Small intestine (tissue), 16 donors: ENCODE measurements around the gene RNASE8. TPM values are rescaled to one million over a fixed set of nuclear protein-coding genes. Genes with fewer than 3 reads are reported as not detected.
"Not testable (repeated sequence)": the region's sequence is repeated elsewhere in the genome, so short reads cannot be mapped to it uniquely, and the experiment has no call there.

Experiments
- DNase-seq, 2 donors: peaks; one replicate each; pipeline versions ENCODE4 v3.0.0 to v3.0.0-alpha.2; 2013
- FAIRE-seq: peaks from 2 replicates; lab custom pipeline; 2012; peaks lifted over from hg19 to GRCh38; lab: Jason Lieb, UNC
- H3K27ac ChIP-seq, 3 donors: one replicate each; pipeline ENCODE4 v1.5.1; 2013; ENCODE audit warnings: low read length in 2 of 3, mild to moderate bottlenecking in 2 of 3, control low read depth in 1 of 3, inconsistent platforms in 1 of 3, low read depth in 1 of 3, moderate library complexity in 1 of 3
- H3K27me3 ChIP-seq, 3 donors: one replicate each; pipeline ENCODE4 v1.6.1; 2013; ENCODE audit warnings: low read length in 3 of 3, inconsistent platforms in 1 of 3; ENCODE audit not compliant: control insufficient read depth in 3 of 3, insufficient read depth in 3 of 3
- H3K36me3 ChIP-seq, 3 donors: one replicate each; pipeline ENCODE4 v1.6.1; 2013; ENCODE audit warnings: low read length in 3 of 3, inconsistent platforms in 1 of 3, low read depth in 1 of 3, mild to moderate bottlenecking in 1 of 3, moderate library complexity in 1 of 3; ENCODE audit not compliant: control insufficient read depth in 3 of 3, insufficient read depth in 2 of 3
- H3K4me1 ChIP-seq, 3 donors: one replicate each; pipeline ENCODE4 v1.6.1; 2013; ENCODE audit warnings: low read length in 2 of 3, inconsistent platforms in 1 of 3, low read depth in 1 of 3, mild to moderate bottlenecking in 1 of 3, moderate library complexity in 1 of 3; ENCODE audit not compliant: control insufficient read depth in 3 of 3, insufficient read depth in 2 of 3
- H3K4me3 ChIP-seq, 3 donors: one replicate each; pipeline ENCODE4 v1.5.1; 2013; ENCODE audit warnings: low read length in 3 of 3, control low read depth in 1 of 3, inconsistent platforms in 1 of 3, low read depth in 1 of 3, mild to moderate bottlenecking in 1 of 3, moderate library complexity in 1 of 3
- H3K9me3 ChIP-seq, 2 donors: one replicate each; pipeline ENCODE4 v1.6.1; 2013; ENCODE audit warnings: low read depth in 1 of 2, low read length in 1 of 2; ENCODE audit not compliant: control insufficient read depth in 2 of 2, insufficient read depth in 1 of 2
- WGBS, 3 donors: extraction: QIAGEN DNeasy Blood & Tissue Kit; methylation state at CpG; one replicate each; pipeline ENCODE4 v1.1.7; 2013; 5-methylcytosine and 5-hydroxymethylcytosine counted together
- long read RNA-seq, 10 donors: transcript quantifications; one replicate each; lab custom pipeline, GENCODE V29; 2026
- polyA plus RNA-seq, 4 donors: library from polyadenylated mRNA; stranded (reverse) in 3 of 4; unstranded in 1 of 4; fragments of 200-250 nt in 3 of 4; fragments of 120-200 nt in 1 of 4; gene quantifications; one replicate each; pipeline versions ENCODE4 v1.2.1 to v1.2.3, GENCODE V29; 2013
- donor health status: healthy with polysubstance abuse.
- donor health status: control.
- donor health status: control.
- donor health status: Bipolar disorder and iron deficiency.
- donor health status: healthy.

Gene RNASE8, protein sequence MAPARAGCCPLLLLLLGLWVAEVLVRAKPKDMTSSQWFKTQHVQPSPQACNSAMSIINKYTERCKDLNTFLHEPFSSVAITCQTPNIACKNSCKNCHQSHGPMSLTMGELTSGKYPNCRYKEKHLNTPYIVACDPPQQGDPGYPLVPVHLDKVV
- polyA plus RNA-seq: not detected
- long read RNA-seq, donor 1: 0 reads
- long read RNA-seq, donor 2: 0 reads
- long read RNA-seq, donor 3: 0 reads
- long read RNA-seq, donor 4: 0 reads
- long read RNA-seq, donor 5: 0 reads
- long read RNA-seq, donor 6: 0 reads
- long read RNA-seq, donor 7: 0 reads
- long read RNA-seq, donor 8: 0 reads
- long read RNA-seq, donor 9: 0 reads
- long read RNA-seq, donor 10: 0 reads

DNA sequence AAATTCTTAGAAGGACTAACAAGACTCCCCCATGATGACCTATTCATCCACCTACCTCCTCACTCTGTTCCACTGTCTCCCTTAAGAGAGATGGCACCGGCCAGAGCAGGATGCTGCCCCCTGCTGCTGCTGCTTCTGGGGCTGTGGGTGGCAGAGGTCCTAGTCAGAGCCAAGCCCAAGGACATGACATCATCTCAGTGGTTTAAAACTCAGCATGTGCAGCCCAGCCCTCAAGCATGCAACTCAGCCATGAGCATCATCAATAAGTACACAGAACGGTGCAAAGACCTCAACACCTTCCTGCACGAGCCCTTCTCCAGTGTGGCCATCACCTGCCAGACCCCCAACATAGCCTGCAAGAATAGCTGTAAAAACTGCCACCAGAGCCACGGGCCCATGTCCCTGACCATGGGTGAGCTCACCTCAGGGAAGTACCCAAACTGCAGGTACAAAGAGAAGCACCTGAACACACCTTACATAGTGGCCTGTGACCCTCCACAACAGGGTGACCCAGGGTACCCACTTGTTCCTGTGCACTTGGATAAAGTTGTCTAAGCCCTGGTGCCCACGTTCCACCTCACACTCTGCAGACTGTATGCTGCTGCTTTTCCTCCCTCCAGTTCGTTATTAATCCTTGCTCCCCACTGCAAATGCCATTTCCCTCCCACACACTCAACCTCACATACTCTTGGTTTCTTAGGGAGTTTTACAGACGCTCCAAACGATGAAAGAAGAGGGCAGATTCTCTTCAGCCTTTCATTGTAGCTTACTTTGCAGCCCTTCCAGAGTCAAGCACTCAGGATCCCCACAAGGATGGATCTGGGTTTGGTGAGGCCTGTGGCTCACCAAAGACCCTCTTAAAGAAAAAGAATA is at the start of gene RNASE8:
Gene RNASE8 (plus strand): TSS at position 20 of the 873 bp plus-strand sequence. CDS start 71 bp downstream, at position 91.
- no peak within 1 kb of the TSS for H3K4me3 ChIP-seq
- H3K27ac ChIP-seq: peak within 1 kb of the TSS in 1 of 3 donors; percentile 60
- H3K4me1 ChIP-seq: peaks cover 0 to 18% (median 0%) of the 10 kb centered on the region in 3 donors
- no peaks in the 10 kb centered on the region for H3K36me3 ChIP-seq
- H3K9me3 ChIP-seq: no peaks in the 10 kb centered on the region
- WGBS, 3 donors: 72 to 87% (median 75%) methylated on average over 8 of the region's 8 CpGs
- FAIRE-seq: no peak
- no peak for DNase-seq
- H3K27me3 ChIP-seq: no peaks in the 10 kb centered on the region

DNA sequence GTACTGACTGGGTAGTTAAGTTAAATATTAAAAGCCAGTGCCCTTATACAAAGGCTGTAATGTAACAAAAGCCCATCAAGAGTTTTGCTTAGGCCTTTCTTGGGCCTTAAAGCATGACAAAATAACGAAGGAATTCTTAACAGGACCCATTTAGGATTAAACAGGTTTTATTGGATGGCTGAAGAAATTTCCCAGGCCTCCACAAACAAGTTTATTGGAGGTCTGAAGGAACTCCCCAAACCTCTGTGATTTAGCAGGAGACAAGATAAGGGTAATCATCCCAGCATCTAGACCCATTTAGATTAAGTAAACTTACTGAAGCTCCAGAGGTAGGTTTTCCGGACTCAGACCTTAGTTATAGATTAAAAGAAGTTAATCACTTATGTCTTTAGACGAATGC is 47.9 kb upstream of the RNASE8 start:
- DNase-seq, FAIRE-seq, H3K9me3 ChIP-seq, H3K36me3 ChIP-seq, H3K27ac ChIP-seq, H3K4me3 ChIP-seq, H3K27me3 ChIP-seq: not testable (repeated sequence)
- peaks cover 0 to 11% (median 0%) of the 10 kb centered on the region in 3 donors for H3K4me1 ChIP-seq
- WGBS, 3 donors: 35 to 63% (median 60%) methylated on average over 3 of the region's 3 CpGs

DNA sequence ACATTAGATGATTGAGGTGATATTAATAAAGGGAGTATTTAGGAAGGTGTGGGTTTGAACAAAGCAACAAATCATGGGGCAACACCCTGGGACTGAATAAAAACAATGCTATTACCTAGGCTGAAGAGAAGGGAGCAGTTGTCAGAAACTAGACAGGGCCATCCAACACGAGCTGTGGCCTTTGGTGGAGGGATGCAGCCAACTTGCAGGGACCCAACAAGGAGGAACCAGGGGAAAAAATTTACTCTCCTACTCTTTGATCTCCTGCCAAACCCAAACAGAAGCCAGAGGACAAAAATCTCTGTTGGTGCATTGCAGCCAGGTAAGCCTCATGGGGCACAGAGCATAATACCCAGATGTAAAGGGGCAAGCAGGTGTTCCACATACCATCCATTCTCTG is 46.5 kb upstream of the RNASE8 start:
- Histone ChIP-seq H3K4me1 (peaks cover 0 to 16% (median 0%) of the 10 kb centered on the region in 3 donors), H3K27me3 (no peaks in the 10 kb centered on the region), H3K27ac (no peak overlapping the region), H3K4me3 (no peak overlapping the region), H3K36me3 (no peaks in the 10 kb centered on the region), H3K9me3 (no peaks in the 10 kb centered on the region)
- DNase-seq: no peak
- no peak for FAIRE-seq
- 20 to 48% (median 29%) methylated on average over 1 of the region's 1 CpG for WGBS, 3 donors

DNA sequence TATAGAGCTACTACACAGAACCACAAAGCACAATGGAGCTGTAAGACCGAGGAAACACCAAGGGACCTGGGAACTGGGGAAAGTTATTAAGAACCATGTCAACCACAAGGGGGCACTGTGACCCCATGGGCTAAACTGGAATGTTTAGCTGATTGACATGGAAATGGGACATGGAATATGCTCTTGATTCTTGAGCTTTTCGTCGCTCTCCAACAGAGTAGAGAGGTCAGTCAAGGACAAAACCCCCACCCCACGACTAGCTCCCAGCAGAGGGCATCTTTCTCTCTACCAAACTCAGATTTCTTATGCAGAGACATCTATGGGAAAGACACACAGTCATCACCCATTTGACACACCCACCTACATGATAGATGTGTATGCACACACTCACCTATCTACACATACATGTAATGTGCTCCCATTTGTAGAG is 42.8 kb upstream of the RNASE8 start:
- Histone ChIP-seq H3K27me3 (no peaks in the 10 kb centered on the region), H3K27ac (no peak overlapping the region), H3K9me3 (no peaks in the 10 kb centered on the region), H3K4me1 (peaks cover 0 to 9% (median 0%) of the 10 kb centered on the region in 3 donors), H3K36me3 (peaks cover 0 to 28% (median 5%) of the 10 kb centered on the region in 3 donors), H3K4me3 (no peak overlapping the region)
- peak; percentile 90 to 93 for DNase-seq
- no peak for FAIRE-seq
- WGBS, 3 donors: 0 to 2% (median 0%) methylated on average over 4 of the region's 4 CpGs

DNA sequence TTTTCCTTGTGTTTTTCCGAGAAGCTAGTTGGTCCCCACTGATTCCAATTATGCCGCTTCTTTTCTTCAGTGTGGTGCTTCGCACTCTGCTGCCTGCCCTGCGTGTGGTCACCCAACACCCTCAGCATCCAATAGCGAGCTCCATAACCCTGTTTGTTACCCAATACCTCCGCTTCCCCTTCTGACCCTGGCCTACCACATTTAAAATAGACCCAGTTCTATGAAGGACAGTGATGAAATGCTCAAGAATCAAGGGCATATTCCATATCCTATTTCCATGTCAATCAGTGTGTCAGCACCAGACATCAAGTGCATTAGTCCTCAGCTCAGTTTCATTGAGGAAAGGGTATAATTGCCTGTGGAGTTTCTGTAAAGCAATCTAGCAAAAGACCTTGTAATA is 42.3 kb upstream of the RNASE8 start:
- no peaks in the 10 kb centered on the region for H3K9me3 ChIP-seq
- no peaks in the 10 kb centered on the region for H3K27me3 ChIP-seq
- H3K4me3 ChIP-seq: no peak overlapping the region
- WGBS, 3 donors: 77 to 81% (median 77%) methylated on average over 6 of the region's 6 CpGs
- peaks cover 0 to 11% (median 0%) of the 10 kb centered on the region in 3 donors for H3K4me1 ChIP-seq
- FAIRE-seq (no peak), DNase-seq (no peak)
- no peak overlapping the region for H3K27ac ChIP-seq
- peaks cover 0 to 29% (median 5%) of the 10 kb centered on the region in 3 donors for H3K36me3 ChIP-seq

DNA sequence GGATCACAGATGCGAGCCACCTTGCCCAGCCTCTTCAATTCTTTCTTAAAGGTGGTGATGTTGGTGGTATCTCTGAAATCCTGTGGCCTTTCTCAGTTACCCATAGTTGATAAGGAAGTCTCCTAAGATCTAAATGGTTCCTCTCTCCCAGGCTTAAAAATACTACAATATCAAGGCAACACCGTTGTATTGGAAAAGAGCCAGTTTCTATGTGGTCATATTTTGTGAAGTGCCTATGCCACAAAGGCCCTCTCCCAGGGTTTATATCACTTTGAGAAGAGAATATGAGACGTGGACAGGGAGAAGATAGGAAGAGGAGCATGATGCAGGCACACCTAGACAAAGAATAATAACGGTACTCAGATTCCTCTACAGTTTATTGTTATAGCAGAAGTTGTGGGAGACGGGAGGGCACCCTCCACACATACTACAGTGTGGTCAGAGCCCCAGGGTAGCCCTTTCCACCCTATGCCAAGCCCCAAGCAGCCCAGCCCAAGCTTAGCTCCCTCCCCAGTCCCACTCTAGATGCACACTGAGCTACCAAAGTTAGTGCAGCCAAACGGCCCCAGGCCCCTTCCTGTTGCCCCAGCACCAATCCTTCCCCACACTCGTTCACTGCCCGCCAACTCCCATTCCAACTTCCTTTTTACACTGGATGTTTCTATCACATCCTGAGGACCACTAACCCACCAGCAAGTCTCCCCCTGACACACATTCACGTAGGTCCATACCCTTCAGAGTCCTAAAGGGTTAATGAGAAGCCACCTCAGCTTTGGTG is 41.0 kb upstream of the RNASE8 start:
- whole genome bisulfite sequencing, 3 donors: 66 to 76% (median 67%) methylated on average over 9 of the region's 9 CpGs
- FAIRE-seq (no peak), DNase-seq (no peak)
- no peak overlapping the region for H3K4me3 ChIP-seq
- H3K9me3 ChIP-seq: no peaks in the 10 kb centered on the region
- no peaks in the 10 kb centered on the region for H3K27me3 ChIP-seq
- peaks cover 0 to 12% (median 0%) of the 10 kb centered on the region in 3 donors for H3K4me1 ChIP-seq
- H3K36me3 ChIP-seq: peaks cover 2 to 40% (median 5%) of the 10 kb centered on the region in 3 donors
- no peak overlapping the region for H3K27ac ChIP-seq

DNA sequence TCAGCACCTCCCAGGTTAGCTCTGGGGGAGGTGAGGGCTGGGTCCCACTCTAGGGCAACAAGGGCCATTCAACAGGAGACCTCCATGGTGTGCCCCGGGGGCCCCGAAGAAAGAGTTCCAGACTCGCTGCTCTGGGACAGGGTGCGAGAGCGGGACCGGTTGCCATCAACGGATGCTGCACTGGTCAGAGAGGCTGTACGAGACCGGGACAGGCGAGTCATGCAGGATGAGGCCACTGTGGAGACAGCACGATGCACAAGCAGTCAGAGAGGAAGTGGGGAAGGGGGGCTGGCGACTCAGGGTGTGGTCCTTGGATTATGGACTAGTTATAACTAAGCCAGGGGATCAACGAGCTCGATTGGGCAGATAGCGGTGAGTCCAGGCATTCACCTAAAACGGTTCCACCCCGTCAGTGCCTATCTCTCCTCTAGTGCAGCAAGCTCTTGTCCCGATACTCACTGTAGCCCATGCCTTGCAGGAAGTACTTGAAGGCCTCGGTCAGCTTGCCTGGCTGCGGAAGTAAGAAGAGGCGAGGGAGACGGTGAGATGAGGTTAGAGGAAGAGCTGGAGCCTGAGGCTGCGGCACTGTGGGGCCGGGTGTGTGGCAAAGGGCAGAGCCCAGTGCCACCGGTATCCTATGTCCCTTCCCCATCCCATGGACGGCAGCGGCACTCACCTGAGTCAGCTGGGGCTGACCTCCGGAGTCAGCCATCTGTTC is 39.9 kb upstream of the RNASE8 start:
- peaks cover 0 to 12% (median 0%) of the 10 kb centered on the region in 3 donors for H3K4me1 ChIP-seq
- DNase-seq (no peak), FAIRE-seq (no peak)
- H3K27ac ChIP-seq: no peak overlapping the region
- peaks cover 2 to 48% (median 5%) of the 10 kb centered on the region in 3 donors for H3K36me3 ChIP-seq
- 75 to 79% (median 76%) methylated on average over 28 of the region's 28 CpGs for WGBS, 3 donors
- no peaks in the 10 kb centered on the region for H3K27me3 ChIP-seq
- H3K4me3 ChIP-seq: no peak overlapping the region
- H3K9me3 ChIP-seq: no peaks in the 10 kb centered on the region
